Keratinocyte (primary cell): Measurements from ENCODE around the gene AXL.

Experiments used
- CTCF ChIP-seq, 3 experiments: IDR thresholded peaks in 1 of 3; conservative IDR thresholded peaks in 1 of 3; optimal IDR thresholded peaks in 1 of 3; 2 replicates in 2 of 3; 3 replicates in 1 of 3; pipeline versions ENCODE3 to v1.5.1; 2011; ENCODE audit warnings: low read length in 3 of 3, mild to moderate bottlenecking in 3 of 3, moderate library complexity in 2 of 3, control low read depth in 1 of 3, inconsistent platforms in 1 of 3; ENCODE audit not compliant: insufficient read depth in 2 of 3; ENCODE audit errors: extremely low read depth in 1 of 3
- EZH2 ChIP-seq: IDR thresholded peaks from one replicate; pipeline ENCODE4 v1.6.1; 2012; ENCODE audit warnings: inconsistent platforms, mild to moderate bottlenecking, low read length, moderate library complexity

- no peak for TF ChIP-seq CTCF (optimal IDR thresholded peaks at IDR 0.05 in 1 of 3, IDR thresholded peaks at IDR 0.05 in 1 of 3, conservative IDR thresholded peaks at IDR 0.05 in 1 of 3; ENCODE audit: extremely low read depth in 1 of 3, insufficient read depth in 2 of 3, low read length in 3 of 3)
- TF ChIP-seq EZH2, result no peak
Measured at GRCh38 chr19:41278478-41278877, 59.5 kb downstream of the AXL start.
